ENCODE data around the gene BUB1B.

The BUB1B gene

DNA sequence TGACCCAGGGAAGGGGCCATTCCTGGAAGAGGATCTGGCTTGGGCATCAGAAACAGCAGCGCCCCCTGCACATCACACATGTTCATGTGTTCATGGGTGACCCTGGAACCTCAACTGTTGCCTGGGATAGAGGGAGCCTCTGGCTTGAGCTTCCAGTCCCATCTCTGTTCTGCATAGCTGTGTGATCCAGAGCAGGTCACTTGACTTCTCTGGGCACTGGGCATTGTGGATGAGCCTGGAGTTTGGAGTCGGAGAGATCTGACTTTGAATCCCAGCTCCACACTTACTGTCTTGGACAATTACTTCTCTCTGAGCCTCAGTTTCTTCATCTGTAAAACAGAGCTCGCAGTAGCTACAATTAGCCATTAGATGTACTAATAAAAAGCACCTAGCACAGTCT, 93.6 kb downstream of the BUB1B start:
- H3K4me3 ChIP-seq (ENCODE audit: low read length): no peak overlapping the region
- DNase-seq (ENCODE audit: low read depth): no peak
- TF ChIP-seq, protein P1, sequence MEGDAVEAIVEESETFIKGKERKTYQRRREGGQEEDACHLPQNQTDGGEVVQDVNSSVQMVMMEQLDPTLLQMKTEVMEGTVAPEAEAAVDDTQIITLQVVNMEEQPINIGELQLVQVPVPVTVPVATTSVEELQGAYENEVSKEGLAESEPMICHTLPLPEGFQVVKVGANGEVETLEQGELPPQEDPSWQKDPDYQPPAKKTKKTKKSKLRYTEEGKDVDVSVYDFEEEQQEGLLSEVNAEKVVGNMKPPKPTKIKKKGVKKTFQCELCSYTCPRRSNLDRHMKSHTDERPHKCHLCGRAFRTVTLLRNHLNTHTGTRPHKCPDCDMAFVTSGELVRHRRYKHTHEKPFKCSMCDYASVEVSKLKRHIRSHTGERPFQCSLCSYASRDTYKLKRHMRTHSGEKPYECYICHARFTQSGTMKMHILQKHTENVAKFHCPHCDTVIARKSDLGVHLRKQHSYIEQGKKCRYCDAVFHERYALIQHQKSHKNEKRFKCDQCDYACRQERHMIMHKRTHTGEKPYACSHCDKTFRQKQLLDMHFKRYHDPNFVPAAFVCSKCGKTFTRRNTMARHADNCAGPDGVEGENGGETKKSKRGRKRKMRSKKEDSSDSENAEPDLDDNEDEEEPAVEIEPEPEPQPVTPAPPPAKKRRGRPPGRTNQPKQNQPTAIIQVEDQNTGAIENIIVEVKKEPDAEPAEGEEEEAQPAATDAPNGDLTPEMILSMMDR (conservative IDR thresholded peaks at IDR 0.05; ENCODE audit: low read length): no peak

DNA sequence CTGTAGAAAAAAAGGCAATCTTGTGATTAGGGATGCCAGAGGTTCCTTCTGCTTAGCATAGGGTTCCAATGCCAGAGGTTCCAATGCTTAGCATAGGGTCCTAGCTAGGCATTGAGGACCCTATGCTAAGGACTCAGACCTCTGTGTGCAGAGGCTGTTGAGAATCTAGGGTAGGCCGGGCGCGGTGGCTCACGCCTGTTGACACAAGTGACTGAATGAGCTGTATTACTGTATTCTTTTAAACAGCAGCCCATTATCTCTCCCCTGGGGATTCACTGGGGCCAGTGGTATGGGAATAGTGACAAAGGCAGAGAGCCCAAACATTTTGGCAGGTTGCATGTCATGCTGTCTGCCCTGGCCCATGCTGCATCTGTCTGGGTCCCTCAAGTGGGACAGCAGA, 94.2 kb downstream of the BUB1B start:
- DNase-seq (ENCODE audit: low read depth): no peak
- no peak overlapping the region for H3K4me3 ChIP-seq (ENCODE audit: low read length)
- TF ChIP-seq, protein P1 (conservative IDR thresholded peaks at IDR 0.05; ENCODE audit: low read length): no peak

DNA sequence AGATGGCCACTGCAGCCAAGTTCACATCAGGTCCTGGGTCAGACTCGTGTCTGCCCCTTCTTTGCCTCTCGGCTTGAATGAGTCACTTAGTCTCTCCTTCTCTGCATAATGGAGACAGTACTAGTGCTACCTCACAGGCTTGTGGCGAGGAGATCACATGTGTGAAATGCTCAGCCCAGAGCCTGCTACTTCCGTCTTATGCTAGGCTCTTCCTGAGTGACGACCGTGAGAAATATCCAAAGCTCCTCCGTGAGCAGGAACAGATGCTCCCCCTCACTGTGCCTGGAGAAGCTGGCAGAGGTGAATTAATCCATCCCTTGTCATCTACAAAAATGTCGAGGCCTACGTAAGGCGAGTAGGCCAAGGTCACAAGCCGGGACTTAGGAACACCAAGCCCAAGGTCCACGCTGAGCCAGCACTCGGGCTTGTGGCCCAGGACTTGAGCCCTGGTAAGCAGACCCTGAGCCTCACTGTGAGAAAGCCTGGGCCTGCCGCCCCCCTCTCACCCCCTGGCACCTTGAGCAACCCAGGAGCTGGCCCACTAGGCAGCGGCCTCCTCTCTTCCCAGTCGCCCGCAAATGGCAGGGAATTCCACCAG, 95.9 kb downstream of the BUB1B start:
- no peak for DNase-seq (ENCODE audit: low read depth)
- H3K4me3 ChIP-seq (ENCODE audit: low read length): no peak overlapping the region
- TF ChIP-seq, protein P1 (conservative IDR thresholded peaks at IDR 0.05; ENCODE audit: low read length): no peak

DNA sequence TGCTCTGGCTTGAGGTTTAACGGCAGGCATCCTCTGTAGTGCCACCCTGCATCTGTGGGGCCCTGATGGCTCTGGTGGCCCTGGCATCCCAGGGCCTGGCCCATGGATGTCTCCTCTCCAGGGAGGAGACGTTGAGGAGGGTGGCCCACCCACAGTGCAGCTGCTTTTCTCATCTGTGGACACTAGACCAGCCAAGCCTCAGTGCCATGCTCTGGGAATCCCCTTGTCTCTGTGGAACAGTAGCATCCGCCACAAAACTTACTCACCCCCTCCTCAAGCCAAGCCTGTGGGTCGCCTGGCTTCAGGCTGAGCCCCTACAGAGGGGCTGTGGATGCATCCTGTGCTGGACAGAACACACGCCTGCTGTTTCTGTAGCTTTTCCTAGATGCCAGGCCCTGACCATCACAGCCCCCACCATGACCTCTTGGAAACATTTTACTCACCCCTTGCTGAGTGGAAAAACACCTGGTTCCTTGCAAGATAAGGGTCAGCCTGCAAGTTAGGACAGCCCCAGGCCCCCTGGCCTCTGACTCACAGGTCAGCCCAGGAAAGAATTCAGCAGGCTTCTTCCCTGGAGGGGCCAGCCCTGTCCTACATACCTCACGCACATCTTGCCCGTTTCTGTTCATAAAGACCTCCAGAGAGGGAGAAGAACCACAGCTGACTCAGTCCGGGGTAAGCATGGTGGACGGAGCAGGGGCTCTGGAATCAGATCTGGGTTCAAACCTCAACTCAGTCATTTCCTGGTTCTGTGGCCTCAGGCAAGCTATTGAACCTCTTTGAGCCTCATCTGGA, 97.0 kb downstream of the BUB1B start:
- no peak for DNase-seq (ENCODE audit: low read depth)
- no peak overlapping the region for H3K4me3 ChIP-seq (ENCODE audit: low read length)
- TF ChIP-seq, protein P1 (conservative IDR thresholded peaks at IDR 0.05; ENCODE audit: low read length): no peak

DNA sequence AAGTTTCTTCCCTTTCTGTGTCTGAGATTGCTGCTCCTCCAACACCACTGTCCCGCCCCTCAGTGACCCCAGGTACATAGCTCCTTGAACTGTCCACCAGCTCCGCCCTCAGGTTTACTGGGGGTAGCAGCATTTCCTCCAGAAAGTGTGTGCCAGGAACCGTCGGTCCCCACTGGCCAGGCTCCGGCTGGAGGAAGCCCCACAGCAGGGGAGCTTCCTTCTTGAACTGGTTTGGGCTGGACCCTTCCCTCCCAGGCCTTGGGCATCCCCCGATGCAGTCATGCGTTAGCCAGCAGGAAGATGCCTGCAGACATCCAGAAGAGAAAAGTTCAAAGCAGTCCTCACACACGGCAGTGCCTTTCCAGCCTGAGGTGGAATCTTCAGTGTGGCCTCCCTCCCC, 97.7 kb downstream of the BUB1B start:
- DNase-seq (ENCODE audit: low read depth): no peak
- TF ChIP-seq, protein P1 (conservative IDR thresholded peaks at IDR 0.05; ENCODE audit: low read length): no peak

DNA sequence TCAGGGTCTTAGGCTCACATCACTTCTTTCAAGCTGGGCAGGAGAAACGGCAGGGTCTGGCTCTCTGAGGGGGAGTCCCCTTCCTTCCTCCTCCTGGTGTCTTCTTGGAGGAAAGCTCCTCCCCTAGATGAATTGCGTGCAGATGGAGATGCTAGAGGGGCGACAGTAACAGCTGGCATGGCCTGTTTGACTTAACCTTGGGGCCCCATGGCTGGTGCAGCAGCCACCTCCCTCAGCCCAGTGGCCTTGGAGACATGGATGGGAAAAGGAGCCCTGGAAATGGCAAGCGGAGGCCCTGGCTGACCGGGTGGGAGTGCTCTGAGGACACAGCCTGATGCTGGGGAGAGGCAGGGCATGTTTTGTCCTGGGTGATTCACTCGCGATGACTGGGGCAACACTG, 98.2 kb downstream of the BUB1B start:
- no peak overlapping the region for H3K4me3 ChIP-seq (ENCODE audit: low read length)
- TF ChIP-seq, protein P1 (conservative IDR thresholded peaks at IDR 0.05; ENCODE audit: low read length): no peak
- no peak for DNase-seq (ENCODE audit: low read depth)

More for the DNA sequence above, 97.7 kb downstream of the BUB1B start:
- no peak overlapping the region for H3K4me3 ChIP-seq (ENCODE audit: low read length)
